Stimulated activated CD4-positive, alpha-beta T cell treated with anti-CD3 and anti-CD28 coated beads, Interleukin-15, amount 100 ng/mL, for 24 hours (primary cell): ENCODE measurements around the gene EXOC1L.
A peak's percentile ranks its signal among the peaks of the same experiment; 100 is the strongest.
"Not testable (repeated sequence)": the region's sequence is repeated elsewhere in the genome, so short reads cannot be mapped to it uniquely, and the experiment has no call there.

Experiments used
- DNase-seq: peaks from one replicate; pipeline ENCODE4 v3.0.0-alpha.2; 2020

The EXOC1L gene

GRCh38 chr4:55838952-55839351, 19.4 kb downstream of the EXOC1L start:
- no peak for DNase-seq

GRCh38 chr4:55840956-55841355, 21.4 kb downstream of the EXOC1L start:
- no peak for DNase-seq

GRCh38 chr4:55841373-55842239, 22.0 kb downstream of the EXOC1L start:
- DNase-seq, result not testable (repeated sequence)

GRCh38 chr4:55842312-55842711, 22.7 kb downstream of the EXOC1L start:
- not testable (repeated sequence) for DNase-seq

DNA sequence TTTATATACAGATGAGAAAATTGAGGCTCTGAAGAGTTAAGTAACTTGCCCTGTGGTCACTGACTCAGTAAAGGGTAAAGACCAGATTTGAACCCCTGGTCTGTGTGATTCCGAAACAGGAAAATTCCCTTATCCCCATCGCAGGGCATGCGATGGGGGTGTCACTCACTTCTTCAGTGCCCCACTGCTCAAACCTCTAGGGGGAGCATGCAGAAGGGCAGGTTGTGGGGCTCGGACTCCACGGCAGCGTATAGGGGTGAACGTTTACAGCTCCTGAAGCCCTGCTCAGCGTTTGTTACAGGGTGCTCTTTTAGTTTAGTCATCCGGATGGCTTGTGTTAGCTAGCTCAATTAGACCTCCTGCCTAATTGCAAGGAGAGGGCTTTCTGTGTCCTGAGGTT, 30.1 kb downstream of the EXOC1L start:
- DNase-seq, result no peak

DNA sequence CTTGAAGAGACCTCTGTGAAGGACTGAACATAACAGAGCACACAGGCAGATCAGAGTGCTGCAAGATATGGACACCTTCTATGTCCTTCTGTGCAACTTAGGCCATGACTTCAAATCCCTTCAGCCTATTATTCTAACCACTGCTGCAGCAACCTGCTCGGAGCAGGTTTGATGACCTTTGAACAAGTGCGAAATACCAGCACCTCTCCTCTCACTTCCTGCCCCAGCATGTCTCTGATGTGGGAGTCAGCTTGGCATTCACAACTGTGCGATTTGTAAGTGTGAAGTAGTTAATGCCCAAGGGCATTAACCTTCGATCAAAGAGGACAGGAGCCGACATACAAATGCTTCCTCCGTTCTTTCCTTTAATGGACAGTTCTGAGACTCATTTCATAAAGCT, 32.3 kb downstream of the EXOC1L start:
- peak; percentile 28 for DNase-seq

DNA sequence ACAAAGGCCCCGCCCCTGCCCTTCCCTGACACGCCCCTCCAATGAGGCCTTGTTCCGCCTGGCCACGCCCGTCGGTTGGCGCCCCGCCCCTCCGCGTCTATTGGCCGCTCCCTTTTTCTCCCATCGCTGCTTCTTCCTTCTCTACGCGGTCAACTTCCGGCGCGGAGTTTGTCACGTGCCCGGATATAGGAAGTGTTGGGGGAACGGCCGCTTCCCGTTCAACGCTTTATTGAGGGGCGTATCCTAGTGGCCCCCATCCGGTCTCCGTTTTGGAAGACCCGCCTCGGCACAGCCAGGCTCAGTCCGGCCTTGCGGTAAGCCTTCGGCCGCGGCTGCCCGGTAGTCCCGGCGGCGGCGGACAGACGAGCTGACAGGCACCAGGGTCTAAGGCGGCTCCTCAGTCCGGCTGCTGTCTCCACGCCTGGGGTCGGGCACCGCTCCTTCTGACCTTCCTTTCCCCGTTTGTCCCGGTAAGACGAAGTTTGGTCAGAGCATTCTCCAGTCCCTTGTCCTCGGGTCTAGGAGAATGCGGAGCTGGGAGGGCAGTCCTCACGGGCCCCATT, 34.0 kb downstream of the EXOC1L start, which contains the start of gene EXOC1:
EXOC1 (plus strand) TSS at position 165 of the 563 bp plus-strand sequence. CDS start 4,676 bp downstream, outside the sequence.
- peak; percentile 99 for DNase-seq

DNA sequence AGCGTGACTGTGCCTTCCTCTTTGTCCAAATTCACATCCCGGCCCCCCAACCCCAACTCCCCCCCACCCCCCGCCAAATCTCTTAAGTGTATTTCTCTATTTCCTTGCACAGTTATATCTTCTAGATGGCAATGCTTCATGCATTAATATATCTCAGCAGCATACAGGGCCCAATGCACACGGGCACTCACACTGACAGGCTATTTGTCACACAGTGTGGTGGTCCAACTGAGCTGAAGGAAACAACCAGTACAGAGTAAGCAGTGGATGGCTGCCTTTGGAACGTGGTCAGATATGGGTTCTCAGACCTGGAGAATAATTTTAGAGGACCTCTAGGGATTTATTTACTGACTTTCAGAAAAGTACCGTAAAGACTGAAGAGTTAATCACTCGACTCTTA, 34.5 kb downstream of the EXOC1L start:
- no peak for DNase-seq

DNA sequence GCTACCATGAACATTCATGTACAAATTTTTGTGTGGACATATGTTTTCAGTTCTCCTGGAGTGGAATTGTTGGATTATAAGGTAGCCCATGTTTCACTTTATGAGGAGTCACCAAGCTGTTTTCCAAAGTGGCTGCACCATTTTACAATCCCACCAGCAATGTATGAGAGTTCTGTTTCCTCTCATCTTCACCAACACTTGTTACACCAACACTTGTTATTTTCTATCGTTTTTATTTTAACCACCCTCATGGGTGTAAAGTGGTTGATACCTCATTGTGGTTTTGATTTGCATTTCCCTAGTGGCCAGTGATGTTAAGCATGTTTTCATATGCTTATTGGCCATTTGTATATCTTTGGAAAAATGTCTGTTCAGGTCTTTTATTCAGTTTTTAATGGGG, 38.0 kb downstream of the EXOC1L start:
- DNase-seq, result no peak

- no peak for DNase-seq
These were observed 40.1 kb downstream of the EXOC1L start for GRCh38 chr4:55859711-55860110.

DNA sequence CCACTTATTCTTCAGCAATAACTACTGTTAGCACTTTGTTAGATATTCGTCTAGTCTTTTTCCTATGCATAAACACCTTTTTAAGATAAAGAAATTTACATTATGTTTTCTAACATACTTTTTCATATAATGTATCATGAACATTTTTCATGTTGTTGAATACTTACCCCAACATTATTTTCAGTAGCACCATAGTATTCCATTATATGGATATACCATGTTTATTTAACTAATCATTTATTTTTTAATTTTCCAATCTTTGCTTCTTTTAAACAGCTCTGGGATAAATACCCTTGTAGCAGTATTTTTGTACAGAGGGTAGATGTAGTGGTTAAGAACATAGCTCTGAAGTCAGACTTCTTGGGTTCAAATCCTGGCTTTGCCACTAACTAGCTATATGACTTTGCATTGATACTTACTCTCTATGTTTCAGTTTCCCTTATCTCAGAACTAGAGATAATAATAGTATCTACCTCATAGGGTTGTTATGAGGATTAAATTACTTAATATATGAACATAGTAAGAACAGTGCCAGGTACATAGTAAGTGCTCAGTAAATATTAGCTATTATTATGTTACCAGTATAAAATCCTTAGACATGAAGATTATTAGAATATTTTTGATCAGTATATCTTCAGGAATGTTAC, 45.1 kb downstream of the EXOC1L start:
- DNase-seq, result no peak

- DNase-seq, result no peak
These were observed 45.7 kb downstream of the EXOC1L start for GRCh38 chr4:55865228-55865806.

DNA sequence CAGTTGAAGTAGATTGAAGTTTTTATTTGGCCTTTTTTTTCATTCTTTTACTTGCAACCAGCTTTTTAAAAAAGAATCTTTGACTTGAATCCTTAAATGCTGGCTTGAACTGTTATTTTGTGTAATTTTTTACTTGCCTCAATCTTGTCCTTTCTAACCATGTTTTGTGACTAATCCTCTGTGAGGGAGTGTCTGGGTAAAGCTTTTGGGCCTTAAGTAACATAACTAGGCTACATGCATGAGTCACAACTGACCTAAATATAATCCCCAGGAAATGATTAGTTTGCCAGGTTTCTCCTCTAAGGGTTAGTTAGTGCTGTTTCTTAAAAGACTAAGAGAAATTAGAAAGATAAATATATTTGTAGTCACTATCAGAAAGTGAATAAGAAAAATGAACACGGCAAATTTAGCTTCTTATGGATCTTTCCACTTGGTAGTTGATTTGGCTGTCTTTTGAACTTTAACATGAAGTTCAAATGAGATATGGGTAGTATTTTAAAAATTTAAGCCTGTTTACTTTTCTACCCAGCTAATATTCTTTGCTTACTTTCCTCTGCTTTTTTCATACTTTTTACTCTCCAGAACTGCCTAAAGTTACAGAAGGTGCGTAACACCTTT, 46.8 kb downstream of the EXOC1L start:
- no peak for DNase-seq

DNA sequence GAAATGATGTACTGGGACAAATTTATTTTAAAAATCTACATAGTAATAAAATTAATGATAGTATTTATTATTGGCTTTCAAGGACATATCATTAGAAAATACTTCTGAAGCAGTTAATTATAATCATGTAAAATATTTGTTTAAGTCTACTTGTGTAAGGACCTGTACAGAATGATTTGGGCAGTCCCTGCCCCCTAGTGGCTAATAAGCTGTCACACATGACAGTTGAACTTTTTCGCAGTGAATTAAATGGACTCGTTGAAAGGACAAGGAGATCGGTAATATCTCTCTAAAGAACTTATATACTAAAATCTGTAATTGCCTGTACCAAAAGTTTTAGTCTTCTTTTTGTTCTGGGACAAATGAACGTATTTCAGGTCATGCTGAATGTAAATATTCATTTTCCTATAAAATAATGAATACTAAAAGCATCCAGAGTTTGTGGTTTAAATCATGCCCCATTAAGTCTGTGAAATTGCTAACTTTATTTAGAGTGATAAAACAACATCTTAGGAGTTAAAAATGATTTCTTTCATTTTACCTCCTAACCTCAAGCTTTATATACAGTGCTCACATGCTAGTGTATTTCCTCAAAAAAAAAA, 47.5 kb downstream of the EXOC1L start:
- DNase-seq, result peak; percentile 16

GRCh38 chr4:55868581-55869090, 49.0 kb downstream of the EXOC1L start:
- DNase-seq, result no peak

GRCh38 chr4:55871299-55871800, 51.8 kb downstream of the EXOC1L start:
- no peak for DNase-seq

DNA sequence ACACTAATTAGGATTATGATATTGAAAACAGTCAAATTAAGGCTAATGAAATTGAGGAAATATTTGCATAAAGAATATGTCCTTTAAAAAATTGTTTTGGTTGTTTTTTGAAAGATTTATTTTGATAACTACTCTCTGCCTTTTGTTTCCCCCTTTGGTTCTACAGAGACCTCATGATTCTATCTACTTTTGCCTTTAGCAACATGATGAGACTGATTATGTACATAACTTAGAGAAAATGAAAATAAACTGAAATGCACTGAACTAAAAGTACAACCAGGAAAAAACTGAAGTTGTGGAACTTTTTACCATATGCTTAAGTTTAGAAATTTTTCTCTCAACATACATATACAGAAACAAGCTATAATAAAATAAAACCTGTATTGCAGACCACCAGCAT, 55.2 kb downstream of the EXOC1L start:
- DNase-seq, result no peak

GRCh38 chr4:55876387-55876786, 56.8 kb downstream of the EXOC1L start:
- no peak for DNase-seq

GRCh38 chr4:55879224-55879623, 59.6 kb downstream of the EXOC1L start:
- no peak for DNase-seq

GRCh38 chr4:55880652-55881280, 61.2 kb downstream of the EXOC1L start:
- no peak for DNase-seq

DNA sequence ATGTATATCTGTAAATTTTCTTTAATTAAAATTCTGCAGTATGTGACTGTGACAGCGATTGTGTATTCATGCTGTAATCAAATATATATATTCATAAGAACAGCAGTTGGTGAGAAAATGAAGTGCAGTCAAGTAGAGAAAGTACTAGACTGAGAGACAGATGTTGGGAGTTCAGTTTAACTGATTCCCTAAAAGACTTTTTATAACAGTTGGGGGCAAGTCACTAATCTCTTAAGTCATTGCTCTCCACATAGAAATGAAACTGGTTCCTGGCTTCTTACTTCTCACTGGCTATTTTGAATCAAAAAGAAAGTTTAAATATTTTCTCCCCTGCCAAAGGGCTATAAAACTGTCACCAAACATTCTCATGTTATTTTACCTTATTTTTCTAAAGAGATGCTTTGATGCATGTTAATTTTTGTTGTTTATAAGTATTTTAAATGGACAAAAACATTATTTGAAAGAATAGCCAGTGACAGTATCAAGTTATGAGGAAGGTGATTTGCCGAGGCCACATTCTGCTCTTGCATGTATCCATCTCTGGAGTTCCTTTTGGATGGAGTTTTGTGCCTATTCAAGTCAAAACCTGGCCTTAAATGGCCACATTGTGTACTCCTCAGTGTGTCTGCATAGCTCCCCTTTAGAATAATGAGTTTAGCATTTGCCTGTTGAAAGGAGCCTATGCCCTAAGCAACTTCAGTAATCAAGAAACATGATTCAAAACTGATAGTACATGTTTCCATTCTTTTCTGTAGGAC, 64.7 kb downstream of the EXOC1L start:
- no peak for DNase-seq
